ENCODE data around the gene LRIG3.

DNA sequence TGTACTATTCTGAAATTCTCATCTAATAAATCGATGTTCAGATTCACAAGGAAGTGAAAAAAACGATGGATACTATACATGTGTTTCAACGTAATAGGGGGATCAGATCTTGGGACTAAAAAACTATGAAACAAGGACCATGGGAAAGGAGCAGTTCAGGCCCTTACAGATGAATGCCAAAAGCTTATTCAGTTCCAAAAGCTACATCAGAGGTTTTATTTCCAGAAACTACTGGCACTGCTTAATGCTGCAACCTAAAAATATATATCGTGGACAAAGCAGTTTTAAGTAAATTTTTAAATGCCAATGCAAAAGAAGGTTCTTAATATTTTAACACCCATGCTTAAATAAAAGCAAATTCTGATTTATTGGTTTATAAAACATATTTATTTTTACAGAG lies 38.5 kb downstream of the LRIG3 start:
- no peak for TF ChIP-seq CTCF (conservative IDR thresholded peaks at IDR 0.05 in 1 of 2, IDR thresholded peaks at IDR 0.05 in 1 of 2; ENCODE audit: low read depth in 1 of 2, low read length in 2 of 2)
- no peak for TF ChIP-seq EZH2 (IDR thresholded peaks at IDR 0.05; ENCODE audit: low read length, missing control alignments)
